Stimulated activated CD8-positive, alpha-beta memory T cell treated with anti-CD3 and anti-CD28 coated beads, Interleukin-15, amount 100 ng/mL, for 4 hours (primary cell): Measurements from ENCODE around the gene DGAT2.
"Not testable (repeated sequence)": the region's sequence is repeated elsewhere in the genome, so short reads cannot be mapped to it uniquely, and the experiment has no call there.

ENCODE experiments used
- DNase-seq, 2 donors: peaks; one replicate each; pipeline ENCODE4 v3.0.0-alpha.2; 2020; ENCODE audit warnings: low read depth in 2 of 2

DGAT2 gene

GRCh38 chr11:75754933-75755332, 13.6 kb upstream of the DGAT2 start:
- not testable (repeated sequence) for DNase-seq

- no peak for DNase-seq
Measured at GRCh38 chr11:75757651-75758050, 10.9 kb upstream of the DGAT2 start.

- DNase-seq = no peak
Measured at GRCh38 chr11:75759832-75760231, 8.7 kb upstream of the DGAT2 start.

- no peak for DNase-seq
Measured at GRCh38 chr11:75760243-75760642, 8.3 kb upstream of the DGAT2 start.

- no peak for DNase-seq
Measured at GRCh38 chr11:75760710-75761493, 7.7 kb upstream of the DGAT2 start.

GRCh38 chr11:75762158-75762557, 6.4 kb upstream of the DGAT2 start:
- no peak for DNase-seq

DNA sequence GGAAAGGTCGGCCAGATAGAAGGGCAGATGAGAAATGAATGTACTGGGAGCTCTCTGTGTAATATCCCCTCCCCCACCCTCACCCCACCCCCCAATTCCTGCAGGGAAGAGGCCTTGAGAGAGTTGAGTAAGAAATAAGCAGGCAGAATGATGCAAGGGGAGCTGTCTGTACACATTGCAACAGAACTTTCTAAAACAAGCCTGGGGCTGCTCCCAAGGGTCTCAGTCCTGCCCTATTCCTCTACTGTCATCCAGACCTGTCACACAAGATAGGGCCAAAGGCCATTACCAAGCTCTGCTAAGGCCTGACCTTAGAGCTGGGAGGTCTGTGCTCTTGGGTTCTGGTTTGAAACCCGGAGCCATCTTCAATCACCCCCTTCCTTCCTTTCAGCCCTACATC, 5.7 kb upstream of the DGAT2 start:
- no peak for DNase-seq

GRCh38 chr11:75763846-75764245, 4.7 kb upstream of the DGAT2 start:
- no peak for DNase-seq

DNA sequence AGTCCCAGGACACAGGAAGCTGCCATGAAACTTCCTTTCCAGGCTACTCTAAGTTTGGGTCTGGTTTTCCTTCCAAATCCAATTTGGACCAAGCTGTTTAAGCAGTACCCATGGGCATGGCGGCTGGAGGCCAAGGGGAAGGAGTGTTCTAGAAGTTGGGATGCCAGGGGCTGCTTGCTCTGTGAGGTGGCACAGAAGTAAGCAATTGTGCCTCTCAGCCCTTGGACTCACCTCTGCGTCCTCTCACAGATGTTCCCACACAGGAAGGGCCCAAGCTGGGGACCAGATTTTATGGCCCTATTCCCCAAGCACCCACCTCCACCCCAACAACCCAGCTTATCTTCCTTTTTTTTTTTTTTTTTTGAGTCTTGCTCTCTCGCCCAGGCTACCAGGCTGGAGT, 3.5 kb upstream of the DGAT2 start:
- DNase-seq = no peak

DNA sequence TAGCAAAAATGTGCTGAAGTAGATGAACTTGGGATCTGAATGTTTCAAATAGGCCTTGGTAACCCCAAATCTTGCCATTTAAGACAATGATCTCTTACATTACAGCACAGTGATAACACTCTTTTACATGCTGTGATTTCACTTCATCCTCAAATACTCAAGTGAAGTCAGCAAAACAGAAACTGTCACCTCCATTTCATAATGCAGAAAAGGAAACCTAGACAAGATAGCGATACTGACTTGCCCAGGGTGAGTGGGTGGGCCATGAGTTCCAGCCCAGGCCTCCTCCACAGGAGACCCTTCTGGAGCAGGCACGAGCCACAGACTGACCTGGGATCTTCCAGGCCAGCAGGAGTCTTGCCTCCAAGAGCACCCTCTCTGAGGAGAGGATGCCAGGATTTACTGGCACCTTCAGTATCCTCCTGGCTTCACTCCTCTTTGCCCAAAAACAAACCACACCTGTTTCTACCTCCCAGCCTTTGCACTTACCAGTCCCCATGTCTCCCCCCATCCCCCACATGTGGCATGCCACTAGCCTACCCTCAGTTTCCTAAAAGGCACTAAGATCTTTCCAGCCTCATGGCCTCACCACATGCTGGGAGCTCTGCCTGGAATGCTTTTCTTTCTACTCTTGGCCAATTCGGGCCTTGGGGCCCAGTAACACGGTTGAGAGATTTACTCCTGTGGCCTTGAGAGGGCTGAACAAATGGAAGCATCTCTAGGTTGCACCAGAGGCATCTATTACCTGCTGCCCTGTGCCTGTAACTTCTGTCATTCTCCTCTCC, 1.9 kb upstream of the DGAT2 start:
- no peak for DNase-seq

DNA sequence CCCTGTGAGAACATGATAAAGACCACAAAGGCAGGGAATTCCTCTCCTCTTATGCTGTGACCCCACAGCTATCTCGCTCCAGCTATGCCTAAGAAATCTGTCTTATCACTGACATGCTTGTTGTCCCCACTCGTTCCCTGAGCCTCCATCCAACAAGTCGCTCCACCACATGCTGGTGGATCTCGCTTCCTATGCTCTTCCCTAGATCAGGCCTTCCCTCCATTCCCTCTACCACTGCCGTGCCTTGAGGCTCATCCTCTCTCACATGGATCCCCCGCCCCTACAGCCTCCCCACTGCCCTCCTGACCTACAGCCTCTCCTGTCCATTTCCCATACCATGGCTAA, 1.4 kb upstream of the DGAT2 start:
- no peak for DNase-seq

DNA sequence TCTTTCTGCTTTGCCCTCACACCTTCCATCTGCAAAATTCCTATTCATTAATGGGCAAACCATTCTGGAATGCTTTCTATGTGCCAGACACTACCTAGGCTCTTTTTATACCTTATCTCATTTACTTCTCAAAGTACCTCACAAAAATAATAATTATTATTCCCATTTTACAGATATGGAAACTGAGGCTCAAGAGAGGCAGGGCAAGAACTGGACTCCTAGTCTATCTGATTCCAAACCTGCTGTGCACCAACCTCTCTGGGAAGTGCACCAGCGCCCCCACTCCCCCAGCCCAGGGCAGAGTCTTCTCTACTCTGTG, 826 bp upstream of the DGAT2 start:
- DNase-seq = no peak

GRCh38 chr11:75768909-75769771, 562 bp downstream of the DGAT2 start:
- no peak for DNase-seq

GRCh38 chr11:75770102-75770501, 1.5 kb downstream of the DGAT2 start:
- DNase-seq = no peak

- DNase-seq = no peak
Measured at GRCh38 chr11:75771646-75772410, 3.2 kb downstream of the DGAT2 start.

DNA sequence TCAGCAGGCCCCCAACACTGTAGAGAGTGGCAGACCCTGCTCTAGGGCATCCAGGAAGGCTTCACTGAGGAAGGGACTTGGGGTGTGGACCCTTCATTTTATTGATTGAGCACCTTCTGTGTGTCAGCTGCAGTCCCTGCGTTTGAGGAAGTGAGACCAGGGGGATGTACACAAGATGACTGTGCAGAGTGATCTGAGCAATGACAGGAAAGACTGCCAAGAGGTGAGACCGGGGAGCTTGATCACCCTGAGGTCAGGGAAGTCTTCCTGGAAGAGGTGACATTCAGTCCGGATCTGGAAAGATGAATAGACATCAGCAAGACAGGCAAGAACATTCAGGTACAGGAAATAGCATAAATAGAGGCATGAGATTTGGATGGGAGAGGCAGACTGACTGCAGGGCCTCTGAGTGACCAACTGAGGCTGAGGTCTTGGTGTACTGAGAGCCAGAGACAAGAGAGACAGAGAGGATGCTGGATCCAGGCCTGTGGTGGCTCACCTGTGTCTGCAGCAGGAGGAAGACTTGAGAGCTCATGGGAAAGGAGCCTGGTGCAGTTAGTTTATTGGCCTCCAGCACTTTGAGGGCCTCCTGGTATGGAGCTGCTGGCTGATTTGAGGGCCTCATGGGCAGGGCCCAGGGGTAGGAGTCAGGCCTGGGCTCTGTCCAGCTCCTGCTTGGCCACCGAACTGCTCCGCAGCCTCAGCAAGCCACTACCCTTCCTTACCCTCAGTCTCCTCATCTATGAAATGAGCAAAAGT, 5.2 kb downstream of the DGAT2 start:
- no peak for DNase-seq

- DNase-seq = no peak
Measured at GRCh38 chr11:75775056-75775455, 6.5 kb downstream of the DGAT2 start.

- no peak for DNase-seq
Measured at GRCh38 chr11:75776546-75776945, 8.0 kb downstream of the DGAT2 start.

- no peak for DNase-seq
Measured at GRCh38 chr11:75777461-75778110, 9.0 kb downstream of the DGAT2 start.

DNA sequence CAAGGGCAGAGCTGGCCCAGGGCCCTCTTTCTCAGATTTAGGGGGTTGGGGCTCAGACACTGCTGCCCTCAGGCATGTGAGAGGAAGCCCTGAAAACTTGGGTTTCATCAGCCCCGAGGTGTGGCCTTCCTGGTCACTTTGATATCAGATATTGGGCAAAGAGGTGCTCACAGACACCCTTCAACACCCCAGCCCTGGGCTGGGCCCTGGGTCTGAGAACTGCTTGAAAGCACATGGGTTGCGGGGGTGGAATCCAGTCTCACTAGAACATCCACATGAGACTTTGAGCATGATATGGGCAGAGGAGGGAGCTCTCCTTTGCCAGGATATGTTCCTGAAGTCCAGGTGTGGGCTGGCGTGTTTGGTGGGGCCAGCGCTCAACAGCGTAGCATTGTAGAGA, 10.4 kb downstream of the DGAT2 start:
- no peak for DNase-seq

- DNase-seq = no peak
Measured at GRCh38 chr11:75779960-75780359, 11.4 kb downstream of the DGAT2 start.
